DOHH2 (cell line): ENCODE data around the gene HOXB6.

Experiments
- EZH2phosphoT487 ChIP-seq: fragments of 200-600 bp; sonication (generic); IDR thresholded peaks from 2 replicates; pipeline ENCODE4 v1.6.1; 2017; ENCODE audit warnings: borderline replicate concordance, mild to moderate bottlenecking, antibody characterized with exemption, low read length, moderate library complexity, mixed read lengths
- TF ChIP-seq, protein P1 (sequence below): fragments of 200-600 bp; sonication (generic); IDR thresholded peaks from one replicate; pipeline ENCODE4 v1.5.1; 2014; ENCODE audit warnings: antibody characterized with exemption, mild to moderate bottlenecking, low read depth, low read length; ENCODE audit not compliant: poor library complexity, severe bottlenecking

DNA sequence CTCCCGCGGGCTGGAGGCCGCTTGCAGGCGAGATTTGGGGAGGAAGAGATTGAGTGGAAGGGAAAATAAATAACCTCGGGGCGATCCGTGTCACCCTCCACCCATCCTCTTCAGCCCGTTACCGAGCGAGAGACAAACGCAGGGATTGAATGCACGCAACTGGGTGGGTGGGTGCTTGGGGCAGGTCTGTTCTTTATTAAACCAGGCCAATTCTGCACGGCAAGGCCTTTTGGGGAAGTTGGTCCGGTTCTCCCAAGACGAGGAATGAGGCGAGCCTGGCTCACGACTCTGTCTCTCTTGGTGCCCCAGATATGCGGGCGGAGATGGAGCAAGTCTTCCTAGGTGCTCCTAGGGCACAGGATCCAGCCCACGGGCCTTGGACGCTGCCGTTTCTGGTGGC lies 6.4 kb upstream of the HOXB6 start:
- TF ChIP-seq, protein P1, sequence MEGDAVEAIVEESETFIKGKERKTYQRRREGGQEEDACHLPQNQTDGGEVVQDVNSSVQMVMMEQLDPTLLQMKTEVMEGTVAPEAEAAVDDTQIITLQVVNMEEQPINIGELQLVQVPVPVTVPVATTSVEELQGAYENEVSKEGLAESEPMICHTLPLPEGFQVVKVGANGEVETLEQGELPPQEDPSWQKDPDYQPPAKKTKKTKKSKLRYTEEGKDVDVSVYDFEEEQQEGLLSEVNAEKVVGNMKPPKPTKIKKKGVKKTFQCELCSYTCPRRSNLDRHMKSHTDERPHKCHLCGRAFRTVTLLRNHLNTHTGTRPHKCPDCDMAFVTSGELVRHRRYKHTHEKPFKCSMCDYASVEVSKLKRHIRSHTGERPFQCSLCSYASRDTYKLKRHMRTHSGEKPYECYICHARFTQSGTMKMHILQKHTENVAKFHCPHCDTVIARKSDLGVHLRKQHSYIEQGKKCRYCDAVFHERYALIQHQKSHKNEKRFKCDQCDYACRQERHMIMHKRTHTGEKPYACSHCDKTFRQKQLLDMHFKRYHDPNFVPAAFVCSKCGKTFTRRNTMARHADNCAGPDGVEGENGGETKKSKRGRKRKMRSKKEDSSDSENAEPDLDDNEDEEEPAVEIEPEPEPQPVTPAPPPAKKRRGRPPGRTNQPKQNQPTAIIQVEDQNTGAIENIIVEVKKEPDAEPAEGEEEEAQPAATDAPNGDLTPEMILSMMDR: no peak
- TF ChIP-seq EZH2phosphoT487: no peak
